HG02678 (cell line): ENCODE results near the gene PAMR1.
"Not testable (repeated sequence)": the region's sequence is repeated elsewhere in the genome, so short reads cannot be mapped to it uniquely, and the experiment has no call there.

Experiments
- ATAC-seq: cut with Tn5 transposase; IDR thresholded peaks from one replicate; pipeline ENCODE4 v1.9.1; 2021; ENCODE audit warnings: mild to moderate bottlenecking, moderate library complexity; ENCODE audit not compliant: unreplicated experiment

Gene PAMR1

GRCh38 chr11:35545391-35546003 is 20.1 kb upstream of the PAMR1 start:
- ATAC-seq = no peak

DNA sequence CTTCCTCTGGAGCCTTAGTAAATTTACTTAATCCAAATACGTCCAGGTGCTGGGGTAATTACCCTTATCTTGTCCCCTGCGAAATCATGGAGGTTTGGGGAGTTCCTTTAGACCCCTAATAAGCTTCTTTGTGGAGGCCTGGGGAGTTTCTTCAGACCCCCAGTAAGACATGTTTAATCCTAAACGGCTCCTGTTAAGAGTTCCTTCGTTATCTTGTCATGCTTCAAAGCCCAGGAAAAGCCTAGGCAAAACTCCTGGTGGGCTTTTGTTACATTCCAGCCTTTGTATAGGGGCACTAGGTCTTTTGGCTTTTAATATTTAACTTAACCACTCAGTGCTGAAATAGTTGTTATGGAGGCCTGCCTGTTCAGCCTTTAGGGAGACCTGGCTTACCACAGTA is 18.1 kb upstream of the PAMR1 start:
- ATAC-seq = no peak

DNA sequence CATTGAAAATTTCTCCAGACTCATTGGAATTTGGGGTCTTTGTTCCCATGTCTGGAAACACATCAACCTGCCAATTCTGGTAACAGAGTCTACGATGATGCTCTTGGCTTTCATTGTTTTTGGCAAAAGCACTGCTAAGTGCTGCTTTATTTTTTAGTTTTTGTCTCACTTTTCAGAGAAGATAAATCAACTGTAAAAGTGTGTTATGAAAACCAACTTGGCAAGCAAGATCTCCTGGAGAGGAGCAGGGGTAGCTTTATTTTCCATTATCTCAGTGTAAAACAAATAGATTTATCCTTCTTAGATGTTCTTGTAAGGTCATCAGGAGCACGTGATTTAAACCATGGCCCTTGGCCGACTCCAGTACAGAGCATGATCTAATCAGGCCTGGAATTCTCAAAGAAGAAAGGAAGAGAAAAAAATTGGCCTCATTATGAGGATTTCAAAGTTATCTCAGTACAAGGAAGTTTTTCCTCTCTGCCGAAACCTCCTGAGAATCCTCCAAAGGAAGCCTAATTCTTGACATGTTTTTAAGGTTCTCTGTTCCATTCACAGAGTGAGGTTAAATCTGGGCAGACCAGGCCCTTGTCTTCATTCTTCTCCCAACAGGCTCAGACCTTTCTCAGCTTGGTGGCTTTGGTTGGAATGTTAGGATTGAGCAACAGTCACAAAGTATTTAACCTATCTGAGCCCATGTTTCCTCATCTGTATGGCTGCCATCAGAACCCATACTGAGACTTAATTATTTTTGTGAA is 16.4 kb upstream of the PAMR1 start:
- no peak for ATAC-seq

DNA sequence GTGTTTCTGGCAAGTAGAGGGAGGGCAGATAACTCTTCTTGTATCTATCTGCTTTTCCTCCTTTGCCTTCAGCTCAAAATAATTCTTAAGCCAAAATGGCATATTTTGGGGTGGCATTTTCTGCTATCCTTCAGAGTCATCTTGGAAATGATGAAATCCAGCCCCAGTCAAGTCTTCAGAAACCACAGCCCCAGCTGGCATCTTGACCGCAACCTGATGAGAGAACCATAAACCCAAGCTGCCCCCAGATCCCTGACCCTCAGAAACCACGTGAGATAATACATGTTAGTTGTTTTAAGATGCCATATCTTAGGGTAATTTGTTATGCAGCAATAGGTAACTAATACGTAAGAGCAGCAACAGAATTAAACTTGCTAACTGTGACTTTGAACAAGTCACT is 15.1 kb upstream of the PAMR1 start:
- ATAC-seq = no peak

DNA sequence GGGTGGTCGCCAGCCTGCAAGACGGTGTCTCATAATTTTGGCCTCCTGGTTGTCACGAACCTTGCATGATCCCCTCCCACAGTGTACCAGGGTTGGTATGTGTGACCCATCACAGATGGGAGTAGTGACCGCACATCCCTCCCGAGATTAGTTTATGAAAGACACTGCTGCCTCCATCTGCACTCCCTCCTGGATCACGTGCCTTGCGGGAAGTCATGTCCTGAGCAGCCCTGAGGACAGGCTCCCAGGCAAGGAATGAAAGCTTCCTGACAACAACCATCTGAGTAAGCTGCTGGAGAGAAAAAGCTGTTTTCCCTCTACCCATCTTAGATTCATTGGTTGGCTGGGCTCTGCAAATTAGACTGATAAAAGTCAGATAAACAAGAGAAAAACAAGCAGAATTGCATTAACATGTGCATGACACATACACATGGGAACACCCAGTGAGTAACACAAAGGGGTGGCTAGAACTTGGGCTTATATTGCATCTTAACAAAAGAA is 14.4 kb upstream of the PAMR1 start:
- ATAC-seq = no peak

GRCh38 chr11:35539256-35539655 is 13.8 kb upstream of the PAMR1 start:
- ATAC-seq = no peak

GRCh38 chr11:35536470-35536869 is 11.1 kb upstream of the PAMR1 start:
- ATAC-seq = no peak

GRCh38 chr11:35531246-35531645 is 5.8 kb upstream of the PAMR1 start:
- no peak for ATAC-seq

DNA sequence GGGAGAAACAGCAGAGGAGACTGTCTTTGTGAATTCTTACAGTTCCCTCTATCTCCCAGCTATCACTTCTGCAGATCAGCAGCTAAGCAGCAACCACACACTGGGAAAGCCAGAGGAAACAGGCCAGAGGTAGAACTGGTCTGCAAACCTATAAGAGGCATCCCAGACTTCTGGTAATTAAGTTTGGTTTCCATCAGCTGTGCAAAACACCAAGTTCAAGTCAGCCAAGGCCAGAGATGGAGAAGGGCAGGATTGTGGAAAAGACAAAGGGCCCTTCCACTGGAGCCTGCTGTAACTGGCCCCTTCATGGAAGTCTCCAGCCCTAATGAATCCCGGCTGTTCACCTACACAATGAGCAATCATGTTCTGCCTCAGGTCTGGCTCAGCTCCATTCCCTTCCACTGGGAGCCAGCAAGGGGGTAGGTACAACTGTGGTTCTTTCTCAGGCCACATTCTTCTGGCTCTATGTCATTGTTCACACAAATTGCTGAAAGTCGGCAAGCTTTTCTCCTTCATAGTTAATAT is 4.6 kb upstream of the PAMR1 start:
- ATAC-seq = no peak

GRCh38 chr11:35526370-35526792 is 965 bp upstream of the PAMR1 start:
- ATAC-seq = no peak

- ATAC-seq = no peak
Observed at GRCh38 chr11:35524780-35525179, 636 bp downstream of the PAMR1 start.

DNA sequence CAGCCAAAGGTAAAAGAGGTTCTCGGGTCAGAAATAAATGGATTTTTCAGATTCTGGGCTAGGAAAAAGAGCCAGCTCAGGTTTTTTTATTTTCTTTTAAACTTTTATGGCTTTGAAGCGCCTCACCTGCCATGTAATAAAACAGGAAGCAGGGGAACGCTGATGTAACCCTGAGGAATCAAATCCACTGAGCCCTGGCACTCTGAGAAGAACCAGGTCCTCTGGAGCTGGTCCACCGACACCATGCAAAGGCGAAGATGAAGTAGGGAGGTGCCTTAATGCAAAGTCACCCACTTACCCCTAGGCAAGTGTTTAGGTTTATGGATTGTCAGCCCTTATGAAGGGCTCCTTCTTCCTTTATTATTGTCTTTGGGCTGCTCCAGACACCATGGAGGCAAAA is 1.6 kb downstream of the PAMR1 start:
- ATAC-seq = no peak

DNA sequence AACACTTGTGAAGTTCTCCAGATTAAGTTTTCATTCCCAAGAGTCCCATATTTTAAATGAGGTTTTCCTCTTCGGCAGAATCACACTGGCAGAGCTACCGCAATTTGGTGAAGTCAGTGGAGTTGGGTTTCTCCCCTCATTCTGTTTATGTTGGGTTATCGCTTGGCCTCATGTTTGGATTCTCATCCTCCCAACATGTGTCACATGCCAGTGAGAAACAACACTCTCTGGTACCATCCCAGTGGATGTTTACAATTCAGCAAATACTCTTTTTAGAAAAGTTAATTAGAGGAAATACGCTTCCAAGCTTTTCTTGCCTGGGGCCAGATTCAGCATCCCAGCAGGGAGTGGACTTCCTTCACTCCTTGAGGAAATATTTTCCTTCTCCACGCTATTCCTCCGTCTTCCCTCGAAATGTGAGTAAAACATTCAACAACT is 2.1 kb downstream of the PAMR1 start:
- no peak for ATAC-seq

GRCh38 chr11:35522091-35522490 is 3.3 kb downstream of the PAMR1 start:
- not testable (repeated sequence) for ATAC-seq

DNA sequence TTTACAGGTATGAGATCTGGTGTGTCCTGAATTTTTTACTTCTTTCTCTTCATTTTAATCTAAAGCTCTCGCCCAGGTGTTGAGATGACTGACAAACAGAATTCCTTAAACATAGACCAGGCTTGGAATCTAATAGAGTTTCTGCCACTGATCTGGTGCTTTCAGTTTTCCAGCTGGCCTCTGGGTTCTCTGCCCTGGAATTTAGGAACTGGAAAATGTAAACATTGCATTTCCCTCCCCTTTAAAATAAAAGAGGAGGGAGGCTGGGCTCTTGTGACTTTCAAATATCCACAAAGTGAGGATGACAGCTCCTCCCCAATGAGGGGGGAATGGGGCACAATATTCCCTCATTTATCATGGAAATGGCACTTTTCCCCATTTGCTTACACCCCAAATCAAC is 5.0 kb downstream of the PAMR1 start:
- ATAC-seq = no peak

DNA sequence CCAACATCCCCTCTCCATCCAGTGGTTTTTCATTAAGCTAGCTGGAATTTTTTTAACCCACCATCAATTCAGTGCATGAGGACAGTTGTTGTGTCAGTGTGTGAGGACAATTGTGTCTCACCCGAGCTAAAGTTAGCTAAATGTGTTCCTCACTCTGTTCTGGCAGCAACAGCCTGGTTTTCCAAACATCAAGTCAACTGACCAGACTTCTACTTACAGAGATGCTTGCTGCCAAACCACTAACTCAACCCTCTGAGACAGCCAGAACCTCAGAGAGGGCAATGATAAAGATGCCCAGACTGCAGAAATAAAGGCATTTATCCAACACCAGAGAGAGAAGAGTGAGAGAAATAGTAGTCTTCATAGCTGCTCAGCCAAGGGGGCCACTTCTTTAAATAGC is 6.7 kb downstream of the PAMR1 start:
- ATAC-seq = no peak

GRCh38 chr11:35517481-35517880 is 7.9 kb downstream of the PAMR1 start:
- ATAC-seq = no peak

DNA sequence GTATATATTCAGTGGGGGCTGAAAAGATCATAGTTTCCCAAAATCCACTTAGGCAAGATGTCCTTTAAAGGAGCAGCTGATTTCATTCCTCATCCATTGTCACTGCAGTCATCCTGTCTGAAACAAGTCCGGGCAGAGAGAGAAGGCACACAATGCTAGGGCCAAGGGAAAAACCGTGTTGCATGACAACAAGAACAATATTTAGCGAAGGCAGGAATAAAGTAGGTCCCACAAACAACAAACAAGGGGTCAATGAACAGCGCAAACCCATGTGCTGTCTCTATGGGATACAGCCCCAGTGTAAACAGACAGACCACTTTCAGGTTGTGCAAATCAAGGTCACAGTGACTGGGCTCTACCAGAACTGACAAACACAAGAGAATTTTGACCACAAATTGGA is 9.0 kb downstream of the PAMR1 start:
- no peak for ATAC-seq

DNA sequence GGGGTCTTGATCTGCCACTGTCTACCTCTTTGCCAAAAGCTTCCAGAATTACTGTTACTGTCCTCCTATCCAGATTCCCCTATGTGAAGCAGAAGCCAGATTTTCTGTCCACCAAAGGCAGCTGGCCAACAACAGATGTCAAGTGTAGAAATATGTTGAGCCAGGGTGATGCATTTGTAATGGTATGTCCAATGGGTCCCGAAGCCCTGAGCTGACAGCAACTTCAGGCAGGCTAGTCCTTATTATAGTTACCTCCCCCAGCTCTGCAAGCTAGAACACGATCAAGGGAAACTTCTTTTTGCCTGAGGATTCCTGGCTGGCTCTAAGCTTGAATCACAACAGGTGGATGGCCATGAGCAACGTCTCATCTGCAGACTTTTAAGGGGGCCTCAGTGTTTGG is 10.2 kb downstream of the PAMR1 start:
- no peak for ATAC-seq

DNA sequence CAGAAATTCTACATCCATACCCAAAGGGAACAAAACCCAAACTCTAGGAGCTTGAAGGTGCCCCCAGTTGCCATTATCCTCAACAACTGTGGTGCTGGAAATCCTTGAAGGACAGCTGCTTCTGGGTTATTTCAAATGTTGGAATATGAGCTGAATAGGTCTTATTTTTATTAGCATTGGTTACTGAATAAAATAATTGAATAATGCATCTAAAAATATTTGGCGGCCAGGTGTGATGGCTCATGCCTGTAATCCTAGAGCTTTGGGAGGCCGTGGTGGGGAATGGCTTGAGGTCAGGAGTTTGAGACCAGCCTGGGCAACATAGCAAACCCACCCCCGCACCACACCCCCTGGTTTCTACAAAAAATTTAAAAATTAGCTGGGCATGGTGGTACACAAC is 10.9 kb downstream of the PAMR1 start:
- no peak for ATAC-seq

DNA sequence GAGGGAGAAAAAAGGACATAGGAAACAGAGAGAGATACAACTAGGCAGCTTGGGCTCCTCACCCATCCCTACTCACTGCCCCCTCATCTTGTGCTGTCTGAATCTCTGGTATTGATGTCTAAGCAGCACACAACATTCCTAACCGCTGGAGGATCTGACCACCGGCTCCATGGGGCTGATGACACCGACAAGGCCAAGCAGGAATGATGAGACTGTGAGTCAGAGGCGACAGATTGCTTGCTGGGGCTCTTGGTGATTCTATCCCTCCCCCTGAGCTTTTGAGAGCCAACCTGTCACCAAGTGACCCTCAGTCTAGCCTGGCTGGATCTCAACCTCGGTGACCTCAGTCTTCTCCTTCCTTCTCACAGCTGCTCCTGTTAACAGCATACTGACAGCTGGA is 13.8 kb downstream of the PAMR1 start:
- no peak for ATAC-seq

- ATAC-seq = no peak
Observed at GRCh38 chr11:35507688-35508087, 17.7 kb downstream of the PAMR1 start.
